HepG2 (cell line): ENCODE results near the gene CASS4. TPM values are rescaled to one million over a fixed set of nuclear protein-coding genes. Genes with fewer than 3 reads are reported as not detected.
A peak's percentile ranks its signal among the peaks of the same experiment; 100 is the strongest.

ENCODE experiments used
- CBFB ChIP-seq: sonication (generic); formaldehyde crosslinking; IDR thresholded peaks from 2 replicates; pipeline ENCODE4 v1.4.0; 2020; ENCODE audit warnings: missing genetic modification reagents
- CREM ChIP-seq, 2 experiments: sonication (generic) in 1 of 2; formaldehyde crosslinking in 1 of 2; IDR thresholded peaks; 2 replicates each; pipeline versions ENCODE4 v1.4.0 to v1.6.1; 2016 to 2020; ENCODE audit warnings: antibody characterized with exemption in 1 of 2, mild to moderate bottlenecking in 1 of 2, missing genetic modification reagents in 1 of 2
- IRF9 ChIP-seq: sonication (generic); formaldehyde crosslinking; IDR thresholded peaks from 2 replicates; pipeline ENCODE4 v1.8.0; 2022; ENCODE audit warnings: missing genetic modification reagents, mild to moderate bottlenecking, borderline replicate concordance
- JARID2 ChIP-seq: sonication (generic); formaldehyde crosslinking; IDR thresholded peaks from 2 replicates; pipeline ENCODE4 v1.8.1; 2023; ENCODE audit warnings: missing genetic modification reagents, inconsistent platforms; ENCODE audit not compliant: insufficient replicate concordance
- KDM4B ChIP-seq: sonication (generic); formaldehyde crosslinking; IDR thresholded peaks from 2 replicates; pipeline ENCODE4 v1.4.0; 2020; ENCODE audit warnings: missing genetic modification reagents
- KDM5B ChIP-seq: sonication (generic); formaldehyde crosslinking; IDR thresholded peaks from 2 replicates; pipeline ENCODE4 v1.4.0; 2020; ENCODE audit warnings: missing genetic modification reagents, mild to moderate bottlenecking, borderline replicate concordance
- NFYB ChIP-seq: sonication (generic); formaldehyde crosslinking; IDR thresholded peaks from 2 replicates; pipeline ENCODE4 v1.4.0; 2020; ENCODE audit warnings: missing genetic modification reagents
- RAD51 ChIP-seq: fragments of 450-650 bp; IDR thresholded peaks from 2 replicates; pipeline ENCODE4 v1.6.1; 2016; ENCODE audit warnings: borderline replicate concordance
- REPIN1 ChIP-seq: sonication (generic); formaldehyde crosslinking; IDR thresholded peaks from 2 replicates; pipeline ENCODE4 v1.8.0; 2022; ENCODE audit warnings: missing genetic modification reagents, low read depth, mild to moderate bottlenecking, borderline replicate concordance
- TAF1 ChIP-seq: sonication (generic); formaldehyde crosslinking; IDR thresholded peaks from 2 replicates; pipeline ENCODE4 v1.4.0; 2020; ENCODE audit warnings: missing genetic modification reagents
- ZFP62 ChIP-seq: sonication (generic); formaldehyde crosslinking; IDR thresholded peaks from 2 replicates; pipeline ENCODE4 v1.4.0; 2020; ENCODE audit warnings: missing genetic modification reagents
- ZFP90 ChIP-seq: sonication (generic); formaldehyde crosslinking; IDR thresholded peaks from 2 replicates; pipeline ENCODE4 v1.8.0; 2022; ENCODE audit warnings: missing genetic modification reagents, mild to moderate bottlenecking, inconsistent platforms, borderline replicate concordance
- ZNF30 ChIP-seq: sonication (generic); formaldehyde crosslinking; IDR thresholded peaks from 2 replicates; pipeline ENCODE4 v1.5.0; 2020; ENCODE audit warnings: mild to moderate bottlenecking, missing genetic modification reagents
- ZNF558 ChIP-seq: sonication (generic); formaldehyde crosslinking; IDR thresholded peaks from 2 replicates; pipeline ENCODE4 v1.9.0; 2022; ENCODE audit warnings: mild to moderate bottlenecking, missing genetic modification reagents, borderline replicate concordance
- ZNF572 ChIP-seq: sonication (generic); formaldehyde crosslinking; IDR thresholded peaks from 2 replicates; pipeline ENCODE4 v1.5.1; 2020; ENCODE audit warnings: mild to moderate bottlenecking, missing genetic modification reagents
- ZSCAN25 ChIP-seq: sonication (generic); formaldehyde crosslinking; IDR thresholded peaks from 2 replicates; pipeline ENCODE4 v1.8.0; 2022; ENCODE audit warnings: mild to moderate bottlenecking, missing genetic modification reagents
- polyA plus RNA-seq, 8 experiments: library from polyadenylated mRNA; depleted of rRNA in 3 of 8; stranded (reverse) in 7 of 8; unstranded in 1 of 8; fragments of >200 nt; fragmentation: Illumina TruSeq in 4 of 8; extraction: Trizol in 4 of 8; gene quantifications; 2 replicates each; pipeline versions ENCODE4 v1.2.1 to v1.2.3, GENCODE V29; 2011 to 2016; ENCODE audit warnings: low read depth in 4 of 8, missing spikeins in 1 of 8, mixed read lengths in 1 of 8; ENCODE audit not compliant: insufficient read depth in 1 of 8
- total RNA-seq, 5 experiments: library from RNA; depleted of rRNA; stranded (reverse); fragments of >200 nt; fragmentation: Illumina TruSeq; extraction: Trizol; gene quantifications; 2 replicates each; pipeline ENCODE4 v1.2.3, GENCODE V29; 2016; ENCODE audit warnings: low read depth in 1 of 5
- TF ChIP-seq, protein P1 (sequence below): IDR thresholded peaks from 2 replicates; pipeline ENCODE4 v1.4.0; 2020; ENCODE audit warnings: mild to moderate bottlenecking, missing genetic modification reagents
- TF ChIP-seq, protein P2 (sequence below): sonication (generic); formaldehyde crosslinking; IDR thresholded peaks from 2 replicates; pipeline ENCODE4 v1.5.0; 2020; ENCODE audit warnings: missing genetic modification reagents
- TF ChIP-seq, protein P3 (sequence below): IDR thresholded peaks from 2 replicates; pipeline ENCODE4 v1.6.1; 2012; ENCODE audit warnings: low read depth, low read length, improper control_type of control experiment

The CASS4 gene
- total and polyA plus RNA-seq, 2 of the 13 experiments (the other 11 are each of a cell fraction or from before 2014, with no cell fraction given), result 0.17 to 0.49 TPM

- TF ChIP-seq, protein P1, sequence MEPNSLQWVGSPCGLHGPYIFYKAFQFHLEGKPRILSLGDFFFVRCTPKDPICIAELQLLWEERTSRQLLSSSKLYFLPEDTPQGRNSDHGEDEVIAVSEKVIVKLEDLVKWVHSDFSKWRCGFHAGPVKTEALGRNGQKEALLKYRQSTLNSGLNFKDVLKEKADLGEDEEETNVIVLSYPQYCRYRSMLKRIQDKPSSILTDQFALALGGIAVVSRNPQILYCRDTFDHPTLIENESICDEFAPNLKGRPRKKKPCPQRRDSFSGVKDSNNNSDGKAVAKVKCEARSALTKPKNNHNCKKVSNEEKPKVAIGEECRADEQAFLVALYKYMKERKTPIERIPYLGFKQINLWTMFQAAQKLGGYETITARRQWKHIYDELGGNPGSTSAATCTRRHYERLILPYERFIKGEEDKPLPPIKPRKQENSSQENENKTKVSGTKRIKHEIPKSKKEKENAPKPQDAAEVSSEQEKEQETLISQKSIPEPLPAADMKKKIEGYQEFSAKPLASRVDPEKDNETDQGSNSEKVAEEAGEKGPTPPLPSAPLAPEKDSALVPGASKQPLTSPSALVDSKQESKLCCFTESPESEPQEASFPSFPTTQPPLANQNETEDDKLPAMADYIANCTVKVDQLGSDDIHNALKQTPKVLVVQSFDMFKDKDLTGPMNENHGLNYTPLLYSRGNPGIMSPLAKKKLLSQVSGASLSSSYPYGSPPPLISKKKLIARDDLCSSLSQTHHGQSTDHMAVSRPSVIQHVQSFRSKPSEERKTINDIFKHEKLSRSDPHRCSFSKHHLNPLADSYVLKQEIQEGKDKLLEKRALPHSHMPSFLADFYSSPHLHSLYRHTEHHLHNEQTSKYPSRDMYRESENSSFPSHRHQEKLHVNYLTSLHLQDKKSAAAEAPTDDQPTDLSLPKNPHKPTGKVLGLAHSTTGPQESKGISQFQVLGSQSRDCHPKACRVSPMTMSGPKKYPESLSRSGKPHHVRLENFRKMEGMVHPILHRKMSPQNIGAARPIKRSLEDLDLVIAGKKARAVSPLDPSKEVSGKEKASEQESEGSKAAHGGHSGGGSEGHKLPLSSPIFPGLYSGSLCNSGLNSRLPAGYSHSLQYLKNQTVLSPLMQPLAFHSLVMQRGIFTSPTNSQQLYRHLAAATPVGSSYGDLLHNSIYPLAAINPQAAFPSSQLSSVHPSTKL (CRISPR knock-in tag), result peak; percentile 95
- TF ChIP-seq IRF9 (CRISPR knock-in tag) (peak; percentile 98), ZFP62 (CRISPR knock-in tag) (peak; percentile 95), JARID2 (CRISPR knock-in tag) (peak; percentile 87), RAD51 (no peak), NFYB (CRISPR knock-in tag) (peak; percentile 97), CREM (IDR thresholded peaks at IDR 0.05) (peak; percentile 99), CREM (CRISPR knock-in tag; IDR thresholded peaks at IDR 0.05) (peak; percentile 83), KDM4B (peak; percentile 92), REPIN1 (CRISPR knock-in tag) (peak; percentile 99), KDM5B (CRISPR knock-in tag) (peak; percentile 87; the same call in 1 of the 2 replicates), ZSCAN25 (CRISPR knock-in tag) (peak; percentile 71), TAF1 (peak; percentile 96), ZNF558 (peak; percentile 59), ZNF30 (peak; percentile 48; the same call in 1 of the 2 replicates), ZNF572 (peak; percentile 89; the same call in 1 of the 2 replicates), ZFP90 (CRISPR knock-in tag) (peak; percentile 99), CBFB (CRISPR knock-in tag) (peak; percentile 97)
- TF ChIP-seq, protein P2, sequence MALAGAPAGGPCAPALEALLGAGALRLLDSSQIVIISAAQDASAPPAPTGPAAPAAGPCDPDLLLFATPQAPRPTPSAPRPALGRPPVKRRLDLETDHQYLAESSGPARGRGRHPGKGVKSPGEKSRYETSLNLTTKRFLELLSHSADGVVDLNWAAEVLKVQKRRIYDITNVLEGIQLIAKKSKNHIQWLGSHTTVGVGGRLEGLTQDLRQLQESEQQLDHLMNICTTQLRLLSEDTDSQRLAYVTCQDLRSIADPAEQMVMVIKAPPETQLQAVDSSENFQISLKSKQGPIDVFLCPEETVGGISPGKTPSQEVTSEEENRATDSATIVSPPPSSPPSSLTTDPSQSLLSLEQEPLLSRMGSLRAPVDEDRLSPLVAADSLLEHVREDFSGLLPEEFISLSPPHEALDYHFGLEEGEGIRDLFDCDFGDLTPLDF (CRISPR knock-in tag), result peak; percentile 99
- TF ChIP-seq, protein P3, sequence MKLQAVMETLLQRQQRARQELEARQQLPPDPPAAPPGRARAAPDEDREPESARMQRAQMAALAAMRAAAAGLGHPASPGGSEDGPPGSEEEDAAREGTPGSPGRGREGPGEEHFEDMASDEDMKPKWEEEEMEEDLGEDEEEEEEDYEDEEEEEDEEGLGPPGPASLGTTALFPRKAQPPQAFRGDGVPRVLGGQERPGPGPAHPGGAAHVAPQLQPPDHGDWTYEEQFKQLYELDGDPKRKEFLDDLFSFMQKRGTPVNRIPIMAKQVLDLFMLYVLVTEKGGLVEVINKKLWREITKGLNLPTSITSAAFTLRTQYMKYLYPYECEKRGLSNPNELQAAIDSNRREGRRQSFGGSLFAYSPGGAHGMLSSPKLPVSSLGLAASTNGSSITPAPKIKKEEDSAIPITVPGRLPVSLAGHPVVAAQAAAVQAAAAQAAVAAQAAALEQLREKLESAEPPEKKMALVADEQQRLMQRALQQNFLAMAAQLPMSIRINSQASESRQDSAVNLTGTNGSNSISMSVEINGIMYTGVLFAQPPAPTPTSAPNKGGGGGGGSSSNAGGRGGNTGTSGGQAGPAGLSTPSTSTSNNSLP, result peak; percentile 91
Measured at GRCh38 chr20:56392132-56392880, 19.8 kb upstream of the CASS4 start, which contains the start of the genes AURKA and CSTF1 (continued).
